Stimulated activated CD4-positive, alpha-beta T cell treated with anti-CD3 and anti-CD28 coated beads, Interleukin-1b, Interleukin-23, amount 100 ng/mL, for 1 hour (primary cell): ENCODE results near the gene MRTFB.

Experiments
- DNase-seq, 2 donors: peaks; one replicate each; pipeline ENCODE4 v3.0.0-alpha.2; 2020; ENCODE audit warnings: low read depth in 2 of 2

MRTFB gene

GRCh38 chr16:14062261-14062660 is 8.9 kb upstream of the MRTFB start:
- no peak for DNase-seq

- no peak for DNase-seq
These were observed 7.2 kb upstream of the MRTFB start for GRCh38 chr16:14063618-14064581.

- no peak for DNase-seq
These were observed 1.3 kb upstream of the MRTFB start for GRCh38 chr16:14069818-14070217.

GRCh38 chr16:14070555-14070876 is 603 bp upstream of the MRTFB start:
- no peak for DNase-seq

- DNase-seq: no peak
These were observed 605 bp downstream of the MRTFB start for GRCh38 chr16:14071576-14072271.

- DNase-seq: no peak
These were observed 1.2 kb downstream of the MRTFB start for GRCh38 chr16:14072360-14072759.

- no peak for DNase-seq
These were observed 3.4 kb downstream of the MRTFB start for GRCh38 chr16:14074544-14074943.

- no peak for DNase-seq
These were observed 6.8 kb downstream of the MRTFB start for GRCh38 chr16:14077918-14078317.

GRCh38 chr16:14086477-14086876 is 15.4 kb downstream of the MRTFB start:
- no peak for DNase-seq

GRCh38 chr16:14087181-14087580 is 16.1 kb downstream of the MRTFB start:
- no peak for DNase-seq

GRCh38 chr16:14087590-14088154 is 16.6 kb downstream of the MRTFB start:
- DNase-seq: no peak

GRCh38 chr16:14088155-14088753 is 17.1 kb downstream of the MRTFB start:
- no peak for DNase-seq

- DNase-seq: no peak
These were observed 18.2 kb downstream of the MRTFB start for GRCh38 chr16:14089283-14089823.

- no peak for DNase-seq
These were observed 21.4 kb downstream of the MRTFB start for GRCh38 chr16:14092561-14092960.

GRCh38 chr16:14095883-14096551 is 24.9 kb downstream of the MRTFB start:
- DNase-seq: no peak

GRCh38 chr16:14097182-14097959 is 26.3 kb downstream of the MRTFB start:
- DNase-seq: no peak

GRCh38 chr16:14098081-14098480 is 27.0 kb downstream of the MRTFB start:
- no peak for DNase-seq

GRCh38 chr16:14100825-14101224 is 29.7 kb downstream of the MRTFB start:
- no peak for DNase-seq

- DNase-seq: no peak
These were observed 30.3 kb downstream of the MRTFB start for GRCh38 chr16:14101415-14101814.

- DNase-seq: no peak
These were observed 32.0 kb downstream of the MRTFB start for GRCh38 chr16:14102925-14103720.
